HepG2 (cell line): ENCODE data around the gene TOP2A. TPM values are rescaled to one million over a fixed set of nuclear protein-coding genes. Genes with fewer than 3 reads are reported as not detected.

Experiments
- BCL6 ChIP-seq: IDR thresholded peaks from 2 replicates; pipeline ENCODE4 v1.6.1; 2016; ENCODE audit warnings: missing genetic modification reagents, missing compliant biosample characterization
- FOXM1 ChIP-seq: sonication (generic); formaldehyde crosslinking; IDR thresholded peaks from 2 replicates; pipeline ENCODE4 v1.5.0; 2020; ENCODE audit warnings: missing genetic modification reagents
- MEIS2 ChIP-seq: sonication (generic); formaldehyde crosslinking; IDR thresholded peaks from 2 replicates; pipeline ENCODE4 v1.9.0; 2021; ENCODE audit warnings: mild to moderate bottlenecking, missing genetic modification reagents
- NCOR1 ChIP-seq: fragments of 200-600 bp; sonication (generic); IDR thresholded peaks from 2 replicates; pipeline ENCODE4 v1.7.0; 2017; ENCODE audit warnings: antibody characterized with exemption, low read length, borderline replicate concordance
- NFATC3 ChIP-seq: sonication (generic); formaldehyde crosslinking; IDR thresholded peaks from 2 replicates; pipeline ENCODE4 v1.5.1; 2020; ENCODE audit warnings: mild to moderate bottlenecking, missing genetic modification reagents
- PATZ1 ChIP-seq: sonication (generic); formaldehyde crosslinking; IDR thresholded peaks from 2 replicates; pipeline ENCODE4 v1.4.0; 2020; ENCODE audit warnings: missing genetic modification reagents
- PRPF4 ChIP-seq: fragments of 200-400 bp; formaldehyde crosslinking; IDR thresholded peaks from 2 replicates; pipeline ENCODE4 v1.6.1; 2016; ENCODE audit warnings: low read length, low read depth; ENCODE audit not compliant: poor library complexity, severe bottlenecking
- ZBTB40 ChIP-seq, 2 experiments: fragments of 450-650 bp in 1 of 2; sonication (generic) in 1 of 2; formaldehyde crosslinking in 1 of 2; IDR thresholded peaks; 2 replicates each; pipeline versions ENCODE4 v1.6.1 to v1.8.0; 2016 to 2022; ENCODE audit warnings: antibody characterized with exemption in 1 of 2, mild to moderate bottlenecking in 1 of 2, missing genetic modification reagents in 1 of 2
- ZEB1 ChIP-seq: IDR thresholded peaks from 2 replicates; pipeline ENCODE4 v1.6.1; 2012; ENCODE audit warnings: mild to moderate bottlenecking, low read depth, inconsistent platforms; ENCODE audit not compliant: insufficient replicate concordance
- ZNF251 ChIP-seq: sonication (generic); formaldehyde crosslinking; IDR thresholded peaks from 2 replicates; pipeline ENCODE4 v1.9.0; 2021; ENCODE audit warnings: mild to moderate bottlenecking, missing genetic modification reagents
- ZNF317 ChIP-seq: sonication (generic); formaldehyde crosslinking; IDR thresholded peaks from 2 replicates; pipeline ENCODE4 v1.5.0; 2020; ENCODE audit warnings: mild to moderate bottlenecking, missing genetic modification reagents
- ZNF577 ChIP-seq: sonication (generic); formaldehyde crosslinking; IDR thresholded peaks from 2 replicates; pipeline ENCODE4 v1.4.0; 2020; ENCODE audit warnings: mild to moderate bottlenecking, low read depth, missing genetic modification reagents, borderline replicate concordance
- ZNF670 ChIP-seq: sonication (generic); formaldehyde crosslinking; IDR thresholded peaks from 2 replicates; pipeline ENCODE4 v1.8.0; 2022; ENCODE audit warnings: mild to moderate bottlenecking, missing genetic modification reagents, borderline replicate concordance
- ZNF674 ChIP-seq: sonication (generic); formaldehyde crosslinking; IDR thresholded peaks from 2 replicates; pipeline ENCODE4 v1.5.0; 2020; ENCODE audit warnings: low read depth, mild to moderate bottlenecking, missing genetic modification reagents
- ZNF839 ChIP-seq: sonication (generic); formaldehyde crosslinking; IDR thresholded peaks from 2 replicates; pipeline ENCODE4 v1.4.0; 2020; ENCODE audit warnings: missing genetic modification reagents, mild to moderate bottlenecking, borderline replicate concordance
- polyA plus RNA-seq, 8 experiments: library from polyadenylated mRNA; depleted of rRNA in 3 of 8; stranded (reverse) in 7 of 8; unstranded in 1 of 8; fragments of >200 nt; fragmentation: Illumina TruSeq in 4 of 8; extraction: Trizol in 4 of 8; gene quantifications; 2 replicates each; pipeline versions ENCODE4 v1.2.1 to v1.2.3, GENCODE V29; 2011 to 2016; ENCODE audit warnings: low read depth in 4 of 8, missing spikeins in 1 of 8, mixed read lengths in 1 of 8; ENCODE audit not compliant: insufficient read depth in 1 of 8
- total RNA-seq, 5 experiments: library from RNA; depleted of rRNA; stranded (reverse); fragments of >200 nt; fragmentation: Illumina TruSeq; extraction: Trizol; gene quantifications; 2 replicates each; pipeline ENCODE4 v1.2.3, GENCODE V29; 2016; ENCODE audit warnings: low read depth in 1 of 5
- TF ChIP-seq, protein P1 (sequence below): sonication (generic); formaldehyde crosslinking; IDR thresholded peaks from 2 replicates; pipeline ENCODE4 v1.4.0; 2020; ENCODE audit warnings: mild to moderate bottlenecking, missing genetic modification reagents

The TOP2A gene
- total and polyA plus RNA-seq, 2 of the 13 experiments (the other 11 are each of a cell fraction or from before 2014, with no cell fraction given): 108 to 327 TPM

GRCh38 chr17:40345161-40345993, 72.3 kb downstream of the TOP2A start (continued):
- no peak for TF ChIP-seq ZBTB40 (IDR thresholded peaks at IDR 0.05)
- peak; percentile 62; the same call in 1 of the 2 replicates for TF ChIP-seq ZBTB40 (CRISPR knock-in tag; IDR thresholded peaks at IDR 0.05)
- TF ChIP-seq ZNF839 (CRISPR knock-in tag): peak; percentile 60; the same call in 1 of the 2 replicates
- TF ChIP-seq NFATC3 (CRISPR knock-in tag): no peak
- TF ChIP-seq NCOR1: peak; percentile 75; the same call in 1 of the 2 replicates
- TF ChIP-seq ZNF674 (CRISPR knock-in tag): 0 out of 2 replicates have a peak, but pooled peaks have one; percentile 84
- 0 out of 2 replicates have a peak, but pooled peaks have one; percentile 33 for TF ChIP-seq ZNF317 (CRISPR knock-in tag)
- 0 out of 2 replicates have a peak, but pooled peaks have one; percentile 40 for TF ChIP-seq ZNF251 (CRISPR knock-in tag)
- TF ChIP-seq, protein P1, sequence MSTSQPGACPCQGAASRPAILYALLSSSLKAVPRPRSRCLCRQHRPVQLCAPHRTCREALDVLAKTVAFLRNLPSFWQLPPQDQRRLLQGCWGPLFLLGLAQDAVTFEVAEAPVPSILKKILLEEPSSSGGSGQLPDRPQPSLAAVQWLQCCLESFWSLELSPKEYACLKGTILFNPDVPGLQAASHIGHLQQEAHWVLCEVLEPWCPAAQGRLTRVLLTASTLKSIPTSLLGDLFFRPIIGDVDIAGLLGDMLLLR: peak; percentile 69
- peak; percentile 90 for TF ChIP-seq PATZ1
- no peak for TF ChIP-seq MEIS2 (CRISPR knock-in tag)
- peak; percentile 54; the same call in 1 of the 2 replicates for TF ChIP-seq BCL6 (CRISPR knock-in tag)
- peak; percentile 99 for TF ChIP-seq ZEB1
- TF ChIP-seq ZNF577: no peak
- TF ChIP-seq FOXM1 (CRISPR knock-in tag): no peak
- 0 out of 2 replicates have a peak, but pooled peaks have one; percentile 45 for TF ChIP-seq ZNF670 (CRISPR knock-in tag)
- TF ChIP-seq PRPF4: no peak
